GM19463 (cell line): ENCODE results near the gene MUC13.
"Not testable (repeated sequence)": the region's sequence is repeated elsewhere in the genome, so short reads cannot be mapped to it uniquely, and the experiment has no call there.

Experiments
- ATAC-seq: cut with Tn5 transposase; IDR thresholded peaks from one replicate; pipeline ENCODE4 v1.9.1; 2021; ENCODE audit warnings: mild to moderate bottlenecking, moderate library complexity; ENCODE audit not compliant: unreplicated experiment

Gene MUC13

GRCh38 chr3:124934577-124934976, at the start of gene MUC13:
Gene MUC13 (minus strand): TSS chr3:124934751. CDS start chr3:124934712, 39 bp downstream.
- no peak for ATAC-seq

GRCh38 chr3:124982855-124983254, 48.3 kb upstream of the MUC13 start:
- no peak for ATAC-seq

GRCh38 chr3:124981472-124981871, 46.9 kb upstream of the MUC13 start:
- ATAC-seq = no peak

- ATAC-seq = no peak
Measured at GRCh38 chr3:124978627-124979026, 44.1 kb upstream of the MUC13 start.

GRCh38 chr3:124976383-124976782, 41.8 kb upstream of the MUC13 start:
- ATAC-seq = no peak

- no peak for ATAC-seq
Measured at GRCh38 chr3:124974691-124975090, 40.1 kb upstream of the MUC13 start.

- no peak for ATAC-seq
Measured at GRCh38 chr3:124973290-124973689, 38.7 kb upstream of the MUC13 start.

GRCh38 chr3:124972457-124972856, 37.9 kb upstream of the MUC13 start:
- no peak for ATAC-seq

GRCh38 chr3:124969963-124970722, 35.6 kb upstream of the MUC13 start:
- no peak for ATAC-seq

GRCh38 chr3:124969190-124969589, 34.6 kb upstream of the MUC13 start:
- no peak for ATAC-seq

GRCh38 chr3:124967964-124968363, 33.4 kb upstream of the MUC13 start:
- ATAC-seq = no peak

- no peak for ATAC-seq
Measured at GRCh38 chr3:124966521-124967445, 32.2 kb upstream of the MUC13 start.

GRCh38 chr3:124965413-124965812, 30.9 kb upstream of the MUC13 start:
- ATAC-seq = no peak

GRCh38 chr3:124964387-124964786, 29.8 kb upstream of the MUC13 start:
- no peak for ATAC-seq

GRCh38 chr3:124963755-124964154, 29.2 kb upstream of the MUC13 start:
- ATAC-seq = no peak

GRCh38 chr3:124962403-124962940, 27.9 kb upstream of the MUC13 start:
- no peak for ATAC-seq

- ATAC-seq = no peak
Measured at GRCh38 chr3:124960698-124961097, 26.1 kb upstream of the MUC13 start.

GRCh38 chr3:124960105-124960504, 25.6 kb upstream of the MUC13 start:
- no peak for ATAC-seq

- ATAC-seq = not testable (repeated sequence)
Measured at GRCh38 chr3:124957951-124958350, 23.4 kb upstream of the MUC13 start.

GRCh38 chr3:124952282-124952855, 17.8 kb upstream of the MUC13 start:
- no peak for ATAC-seq
